ENCODE measurements around the gene GNA14.

The GNA14 gene

DNA sequence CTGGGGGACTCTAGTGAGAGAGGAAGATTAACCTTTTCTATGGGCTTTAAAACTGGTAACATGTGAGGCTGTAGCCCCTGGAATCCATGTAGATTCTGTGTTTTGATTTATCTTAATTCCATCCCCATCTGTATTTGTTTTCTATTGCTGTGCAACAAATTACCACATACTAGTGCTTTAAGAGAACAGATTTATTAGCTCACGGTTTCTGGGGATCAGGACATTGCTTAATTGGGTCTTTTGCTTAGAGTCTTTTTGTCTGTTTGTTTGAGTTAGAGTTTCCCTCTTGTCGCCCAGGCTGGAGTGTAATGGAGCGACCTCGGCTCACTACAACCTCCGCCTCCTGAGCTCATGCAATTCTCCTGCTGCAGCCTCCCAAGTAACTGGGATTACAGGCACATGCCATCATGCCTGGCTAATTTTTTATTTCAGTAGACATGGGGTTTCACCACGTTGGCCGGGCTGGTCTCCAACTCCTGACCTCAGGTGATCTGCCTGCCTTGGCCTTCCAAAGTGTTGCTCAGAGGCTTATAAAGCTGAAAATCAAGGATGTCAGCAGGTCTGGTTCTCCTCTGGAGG is 29.9 kb upstream of the GNA14 start:
- no peak for DNase-seq (ENCODE audit: insufficient read length, low spot score)
- FAIRE-seq = no peak
- TF ChIP-seq, protein P1, sequence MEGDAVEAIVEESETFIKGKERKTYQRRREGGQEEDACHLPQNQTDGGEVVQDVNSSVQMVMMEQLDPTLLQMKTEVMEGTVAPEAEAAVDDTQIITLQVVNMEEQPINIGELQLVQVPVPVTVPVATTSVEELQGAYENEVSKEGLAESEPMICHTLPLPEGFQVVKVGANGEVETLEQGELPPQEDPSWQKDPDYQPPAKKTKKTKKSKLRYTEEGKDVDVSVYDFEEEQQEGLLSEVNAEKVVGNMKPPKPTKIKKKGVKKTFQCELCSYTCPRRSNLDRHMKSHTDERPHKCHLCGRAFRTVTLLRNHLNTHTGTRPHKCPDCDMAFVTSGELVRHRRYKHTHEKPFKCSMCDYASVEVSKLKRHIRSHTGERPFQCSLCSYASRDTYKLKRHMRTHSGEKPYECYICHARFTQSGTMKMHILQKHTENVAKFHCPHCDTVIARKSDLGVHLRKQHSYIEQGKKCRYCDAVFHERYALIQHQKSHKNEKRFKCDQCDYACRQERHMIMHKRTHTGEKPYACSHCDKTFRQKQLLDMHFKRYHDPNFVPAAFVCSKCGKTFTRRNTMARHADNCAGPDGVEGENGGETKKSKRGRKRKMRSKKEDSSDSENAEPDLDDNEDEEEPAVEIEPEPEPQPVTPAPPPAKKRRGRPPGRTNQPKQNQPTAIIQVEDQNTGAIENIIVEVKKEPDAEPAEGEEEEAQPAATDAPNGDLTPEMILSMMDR (IDR thresholded peaks at IDR 0.05; ENCODE audit: insufficient read depth, missing control alignments) = no peak

DNA sequence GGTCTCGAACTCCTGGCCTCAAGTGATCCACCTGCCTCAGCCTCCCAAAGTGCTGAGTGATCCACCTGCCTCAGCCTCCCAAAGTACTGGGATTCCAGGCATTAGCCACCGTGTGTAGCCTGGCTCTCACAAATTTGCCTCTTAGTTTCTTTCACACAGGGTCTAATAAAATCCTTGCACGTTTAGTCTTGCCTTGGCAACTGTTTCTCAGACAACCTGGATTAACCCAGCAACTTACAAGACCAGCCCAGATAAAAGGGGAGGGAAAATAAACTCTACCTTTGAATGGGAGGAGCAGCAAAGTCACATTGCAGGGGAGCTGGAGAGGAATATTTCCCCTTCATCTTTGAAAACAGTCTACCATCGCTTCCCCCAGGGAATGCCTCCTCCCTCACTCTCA is 29.3 kb upstream of the GNA14 start:
- no peak for DNase-seq (ENCODE audit: insufficient read length, low spot score)
- TF ChIP-seq, protein P1 (IDR thresholded peaks at IDR 0.05; ENCODE audit: insufficient read depth, missing control alignments) = no peak
- FAIRE-seq = no peak

DNA sequence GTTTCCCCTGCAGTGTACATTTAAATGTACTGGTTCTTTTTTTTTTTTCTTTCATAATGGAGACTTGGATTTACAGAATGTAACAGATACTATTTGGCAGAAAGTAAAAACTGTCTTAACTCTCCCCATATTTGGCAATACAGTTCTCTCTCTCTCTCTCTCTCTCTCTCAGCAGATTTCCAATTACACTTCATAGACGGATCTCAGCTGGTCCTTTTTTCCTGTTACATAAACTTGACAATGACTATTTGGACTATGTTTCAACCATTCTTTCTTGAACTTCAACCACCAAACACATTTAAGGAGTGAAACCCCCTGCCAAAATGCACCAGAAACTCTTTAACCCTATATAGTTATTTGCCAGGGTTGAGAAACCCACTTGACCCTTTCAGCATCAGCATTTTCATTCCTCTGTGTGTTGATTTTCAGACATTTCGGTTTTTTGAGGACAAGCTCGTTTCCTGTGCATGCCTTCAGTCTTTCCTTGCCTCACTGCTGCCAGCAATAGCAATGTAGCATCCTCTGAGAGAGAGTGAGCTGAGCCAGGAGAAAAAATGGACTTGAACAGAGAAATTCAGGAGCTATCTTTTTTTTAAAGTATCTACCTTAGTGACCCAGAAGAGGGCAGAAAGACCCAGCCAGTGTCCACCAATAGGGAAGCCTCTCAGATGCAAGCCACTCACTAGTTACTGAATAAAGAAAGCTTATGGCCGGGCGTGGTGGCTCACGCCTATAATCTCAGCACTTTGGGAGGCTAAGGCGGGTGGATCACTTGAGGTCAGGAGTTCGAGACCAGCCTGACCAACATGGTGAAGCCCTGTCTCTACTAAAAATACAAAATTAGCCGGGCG is 26.0 kb upstream of the GNA14 start:
- FAIRE-seq (no peak), DNase-seq (ENCODE audit: insufficient read length, low spot score) (no peak)
- TF ChIP-seq, protein P1 (IDR thresholded peaks at IDR 0.05; ENCODE audit: insufficient read depth, missing control alignments) = no peak

DNA sequence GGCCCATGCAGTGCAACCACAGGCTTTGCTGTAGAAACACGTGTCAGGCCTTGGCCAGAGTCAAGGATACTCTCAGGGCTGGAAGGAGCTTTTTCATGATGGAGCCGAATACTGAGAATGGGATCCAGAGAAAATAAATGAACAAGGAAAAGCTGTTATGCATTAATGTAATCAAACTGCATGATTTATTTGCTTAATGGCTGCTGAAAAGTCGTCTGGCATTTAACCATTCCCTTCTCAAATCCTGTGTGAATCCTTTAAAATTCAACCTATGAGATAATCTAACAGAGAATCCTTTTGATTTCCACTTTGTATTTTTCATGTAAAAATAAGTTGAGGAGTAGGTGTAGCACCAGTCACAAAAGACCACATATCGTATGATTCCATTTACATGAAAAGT is 24.1 kb upstream of the GNA14 start:
- FAIRE-seq = no peak
- DNase-seq (ENCODE audit: insufficient read length, low spot score) = no peak
- TF ChIP-seq, protein P1 (IDR thresholded peaks at IDR 0.05; ENCODE audit: insufficient read depth, missing control alignments) = no peak

DNA sequence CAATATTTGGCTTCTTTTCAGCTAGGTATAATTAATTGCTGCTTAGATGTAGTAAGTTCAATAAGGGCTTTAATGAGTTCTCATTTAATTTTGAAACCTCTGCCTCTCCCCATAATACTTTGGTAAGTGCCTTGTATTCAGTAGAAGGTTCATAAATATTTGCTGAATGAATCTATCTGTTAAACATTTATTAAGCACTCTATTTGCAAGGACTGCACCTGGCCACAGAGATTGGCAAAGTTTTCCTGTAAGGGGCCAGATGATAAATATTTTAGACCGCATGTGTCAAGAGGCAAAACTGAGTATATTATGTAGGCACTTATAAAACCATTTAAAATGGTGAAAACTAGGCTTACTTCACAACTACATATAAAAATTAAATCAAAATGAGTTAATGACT is 19.0 kb upstream of the GNA14 start:
- DNase-seq (ENCODE audit: insufficient read length, low spot score) = no peak
- no peak for FAIRE-seq

DNA sequence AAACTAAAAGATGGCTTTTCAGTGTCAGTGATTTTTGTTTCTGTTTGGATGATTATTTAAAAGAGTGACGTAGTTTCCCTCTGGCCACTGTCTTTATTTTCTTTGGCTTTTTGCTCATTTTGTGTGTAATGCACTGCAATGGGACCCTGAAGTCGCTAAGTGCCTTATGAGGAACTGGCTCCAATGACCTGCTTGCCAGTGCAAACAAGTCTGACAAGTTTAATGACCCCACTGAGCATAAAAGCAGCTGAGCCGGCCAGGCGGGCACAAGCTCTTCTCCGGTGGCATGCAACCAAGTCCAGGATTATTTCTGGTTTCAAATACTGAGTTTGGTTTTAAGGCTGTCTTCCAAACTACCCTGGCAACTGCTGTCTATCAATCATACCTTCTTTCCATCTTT is 15.6 kb upstream of the GNA14 start:
- no peak for FAIRE-seq
- no peak for DNase-seq (ENCODE audit: insufficient read length, low spot score)

More for the DNA sequence above, 19.0 kb upstream of the GNA14 start:
- TF ChIP-seq, protein P1 (IDR thresholded peaks at IDR 0.05; ENCODE audit: insufficient read depth, missing control alignments) = no peak

More for the DNA sequence above, 15.6 kb upstream of the GNA14 start:
- TF ChIP-seq, protein P1 (IDR thresholded peaks at IDR 0.05; ENCODE audit: insufficient read depth, missing control alignments) = no peak

All from D721Med (cell line).